Neural progenitor cell (in vitro differentiated cells): ENCODE data around the gene PVALEF.

Experiments used
- CTCF ChIP-seq: fragments of 200-600 bp; sonication (generic); IDR thresholded peaks from 2 replicates; pipeline ENCODE4 v1.5.1; 2017; ENCODE audit warnings: antibody characterized with exemption, mild to moderate bottlenecking
- EZH2 ChIP-seq: fragments of 200-600 bp; sonication (generic); IDR thresholded peaks from 2 replicates; pipeline ENCODE4 v1.6.1; 2017; ENCODE audit warnings: antibody characterized with exemption, mild to moderate bottlenecking, moderate library complexity
- EZH2phosphoT487 ChIP-seq: fragments of 200-600 bp; sonication (generic); IDR thresholded peaks from 2 replicates; pipeline ENCODE4 v1.6.1; 2017; ENCODE audit warnings: antibody characterized with exemption

- TF ChIP-seq CTCF (no peak), EZH2 (no peak), EZH2phosphoT487 (no peak)
Observed at GRCh38 chr17:81222620-81222905, 57.3 kb downstream of the PVALEF start.
